Stimulated activated CD8-positive, alpha-beta memory T cell treated with anti-CD3 and anti-CD28 coated beads, Interleukin-4, amount 100 ng/mL, for 48 hours (primary cell): ENCODE measurements around the gene AGPS.
"Not testable (repeated sequence)": the region's sequence is repeated elsewhere in the genome, so short reads cannot be mapped to it uniquely, and the experiment has no call there.

ENCODE experiments used
- DNase-seq: peaks from one replicate; pipeline ENCODE4 v3.0.0-alpha.2; 2020

AGPS gene

DNA sequence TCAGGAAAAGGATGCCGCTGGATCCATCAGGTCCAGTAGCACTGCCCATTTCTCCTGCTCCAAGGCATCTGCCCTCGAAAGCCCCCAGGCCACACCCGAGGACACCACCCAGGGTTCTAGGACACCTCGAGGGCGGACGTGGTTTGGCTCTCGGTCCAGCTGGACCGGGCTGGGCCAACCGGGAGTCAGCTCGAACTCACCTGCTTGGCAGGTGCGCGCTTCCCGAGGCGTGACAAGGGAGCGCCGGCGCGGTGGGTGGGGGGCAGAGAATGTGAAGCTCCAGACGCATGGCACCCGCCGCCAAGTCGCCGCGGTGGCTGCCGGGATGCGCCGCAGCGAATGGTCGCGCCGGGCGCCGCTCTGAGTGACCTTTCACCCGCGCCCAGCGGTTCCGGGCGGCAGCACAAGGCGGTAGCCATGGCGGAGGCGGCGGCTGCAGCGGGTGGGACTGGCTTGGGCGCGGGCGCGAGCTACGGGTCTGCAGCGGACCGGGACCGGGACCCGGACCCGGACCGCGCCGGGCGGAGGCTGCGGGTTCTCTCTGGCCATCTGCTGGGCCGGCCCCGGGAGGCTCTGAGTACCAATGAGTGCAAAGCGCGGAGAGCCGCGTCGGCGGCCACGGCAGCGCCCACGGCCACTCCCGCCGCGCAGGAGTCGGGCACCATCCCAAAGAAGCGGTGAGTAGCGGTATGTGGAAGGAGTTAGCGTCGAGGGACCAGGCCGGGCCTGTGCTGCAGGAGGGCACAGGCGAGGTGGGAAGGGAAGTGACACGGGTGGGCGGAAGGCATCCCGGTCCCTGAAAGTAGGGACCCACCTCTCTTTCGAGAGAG is at the start of gene AGPS:
Gene AGPS, plus strand, starts transcription at position 401 of the 830 bp plus-strand sequence. Its CDS starts 17 bp downstream, at position 418.
- DNase-seq, result peak; percentile 83

GRCh38 chr2:177343773-177344172 is 48.8 kb upstream of the AGPS start:
- DNase-seq, result no peak

- no peak for DNase-seq
These were observed 48.3 kb upstream of the AGPS start for GRCh38 chr2:177344316-177344715.

DNA sequence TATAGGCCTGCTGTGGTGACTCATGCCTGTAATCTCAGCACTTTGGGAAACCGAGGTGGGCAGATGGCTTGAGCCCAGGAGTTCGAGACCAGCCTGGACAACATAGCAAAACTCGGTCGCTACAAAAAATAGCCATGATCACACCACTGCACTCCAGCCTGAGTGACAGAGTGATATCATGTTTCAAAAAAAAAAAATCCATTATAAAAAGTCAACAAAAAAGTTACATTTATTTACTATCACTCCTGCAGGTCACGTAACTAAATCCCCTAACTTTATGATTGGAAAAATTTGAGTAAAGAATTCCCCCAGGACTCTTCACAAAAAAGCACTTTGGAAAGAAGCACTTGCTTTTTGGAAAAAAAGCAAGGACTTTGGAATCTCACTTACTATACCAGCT is 46.4 kb upstream of the AGPS start:
- DNase-seq, result no peak

DNA sequence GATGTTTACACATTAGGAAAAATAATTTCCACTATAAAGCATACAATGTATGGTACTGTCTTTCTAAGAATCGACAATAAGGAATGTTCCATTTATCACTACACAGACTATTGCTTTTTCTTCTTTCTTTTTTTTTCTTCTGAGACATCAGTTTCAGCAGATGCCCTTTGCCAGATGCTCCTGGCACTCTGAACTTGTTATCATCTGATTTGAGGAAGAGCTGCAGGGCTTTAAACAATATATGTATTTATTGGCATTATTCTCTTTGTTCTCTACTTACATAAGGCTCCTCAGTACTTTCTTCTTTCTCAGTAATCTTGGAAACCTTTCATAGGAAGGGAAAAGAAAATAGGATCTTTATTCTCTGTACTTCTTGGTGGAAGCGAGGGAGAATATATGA is 45.0 kb upstream of the AGPS start:
- DNase-seq, result no peak

DNA sequence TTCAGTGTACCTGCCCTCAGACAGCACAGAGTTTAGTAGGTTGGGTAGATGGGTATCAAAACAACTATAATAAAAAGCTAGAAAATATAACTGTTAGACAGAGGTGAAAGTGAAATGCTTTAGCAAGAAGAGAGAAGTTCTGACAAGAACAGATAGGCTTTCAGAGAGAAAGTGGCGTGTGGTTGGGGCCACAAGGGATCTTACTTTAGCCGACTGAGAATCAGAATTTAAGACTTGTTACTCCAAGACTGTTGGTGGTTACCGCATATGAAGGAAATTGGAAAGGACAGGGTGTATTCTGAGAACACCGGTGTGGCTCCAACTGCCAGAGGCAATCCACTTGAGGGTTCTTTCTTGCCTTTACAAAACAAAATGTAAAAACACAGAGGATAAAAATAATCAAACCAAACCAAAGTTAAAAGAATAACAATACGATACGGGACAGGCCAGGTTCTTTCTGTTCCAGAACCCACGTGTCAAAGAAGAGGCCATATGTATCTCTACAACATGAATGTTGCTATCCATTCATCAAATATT is 44.4 kb upstream of the AGPS start:
- no peak for DNase-seq

GRCh38 chr2:177348733-177349693 is 43.6 kb upstream of the AGPS start:
- no peak for DNase-seq

DNA sequence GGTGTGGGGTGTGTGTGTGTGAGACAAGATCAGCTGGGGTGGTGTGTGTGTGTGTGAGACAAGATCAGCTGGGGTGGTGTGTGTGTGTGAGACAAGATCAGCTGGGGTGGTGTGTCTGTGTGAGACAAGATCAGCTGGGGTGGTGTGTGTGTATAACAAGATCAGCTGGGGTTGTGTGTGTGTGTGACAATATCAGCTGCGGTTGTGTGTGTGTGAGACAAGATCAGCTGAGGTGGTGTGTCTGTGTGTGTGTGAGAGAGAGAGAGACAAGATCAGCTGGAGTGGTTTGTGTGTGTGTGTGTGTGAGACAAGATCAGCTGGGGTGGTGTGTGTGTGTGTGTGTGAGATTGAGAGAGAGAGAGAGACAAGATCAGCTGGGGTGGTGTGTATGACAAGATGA is 41.9 kb upstream of the AGPS start:
- DNase-seq, result not testable (repeated sequence)

GRCh38 chr2:177351121-177351520 is 41.5 kb upstream of the AGPS start:
- DNase-seq, result not testable (repeated sequence)

DNA sequence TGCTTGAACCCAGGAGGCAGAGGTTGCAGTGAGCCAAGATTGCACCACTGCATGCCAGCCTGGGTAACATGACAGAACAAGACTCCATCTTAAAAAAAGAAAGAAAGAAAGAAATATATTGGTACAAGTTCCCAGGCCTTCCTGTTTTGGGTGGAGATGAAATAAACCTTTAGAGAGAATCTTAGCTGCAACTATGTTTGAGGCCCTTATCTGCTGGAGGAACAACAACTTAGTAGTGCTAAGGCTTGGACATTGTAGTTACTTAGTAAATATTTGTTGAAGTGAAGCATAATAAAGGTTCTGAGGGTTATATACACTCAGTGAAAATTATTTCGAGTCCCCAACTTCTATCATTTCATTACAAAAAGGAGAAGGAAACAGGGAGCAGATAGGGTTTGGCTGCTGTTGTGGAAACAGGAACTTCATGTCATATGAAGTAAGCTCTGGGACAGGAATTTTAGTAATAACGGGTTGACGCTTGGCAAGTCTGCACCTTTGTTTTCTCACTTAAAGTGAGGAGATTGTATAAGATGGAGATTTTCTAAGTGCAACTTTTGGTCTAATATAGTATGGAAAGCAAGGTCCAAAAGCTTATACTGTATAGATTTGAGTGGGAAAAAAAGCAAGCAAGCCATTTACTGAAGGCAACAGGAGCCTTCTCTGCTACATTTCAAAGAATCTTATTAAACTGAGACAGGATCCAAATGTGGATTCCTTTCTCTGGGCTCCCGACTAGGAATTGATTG is 40.0 kb upstream of the AGPS start:
- no peak for DNase-seq

DNA sequence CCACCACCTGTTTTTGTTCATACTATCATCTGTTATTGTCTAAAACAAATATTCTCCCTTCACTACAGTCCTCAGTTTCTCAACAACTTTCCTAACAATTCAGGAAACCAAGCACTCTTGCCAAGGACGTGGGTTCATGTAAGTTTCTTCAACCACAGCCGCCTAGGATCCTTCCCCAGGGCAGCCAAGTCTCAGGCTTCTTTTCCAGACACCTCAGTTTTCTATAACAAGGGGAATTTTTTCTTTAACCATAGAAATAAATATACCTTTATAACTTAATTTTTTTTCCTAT is 39.4 kb upstream of the AGPS start:
- DNase-seq, result no peak

- DNase-seq, result not testable (repeated sequence)
These were observed 38.0 kb upstream of the AGPS start for GRCh38 chr2:177354541-177354940.

GRCh38 chr2:177355874-177356273 is 36.7 kb upstream of the AGPS start:
- DNase-seq, result no peak

DNA sequence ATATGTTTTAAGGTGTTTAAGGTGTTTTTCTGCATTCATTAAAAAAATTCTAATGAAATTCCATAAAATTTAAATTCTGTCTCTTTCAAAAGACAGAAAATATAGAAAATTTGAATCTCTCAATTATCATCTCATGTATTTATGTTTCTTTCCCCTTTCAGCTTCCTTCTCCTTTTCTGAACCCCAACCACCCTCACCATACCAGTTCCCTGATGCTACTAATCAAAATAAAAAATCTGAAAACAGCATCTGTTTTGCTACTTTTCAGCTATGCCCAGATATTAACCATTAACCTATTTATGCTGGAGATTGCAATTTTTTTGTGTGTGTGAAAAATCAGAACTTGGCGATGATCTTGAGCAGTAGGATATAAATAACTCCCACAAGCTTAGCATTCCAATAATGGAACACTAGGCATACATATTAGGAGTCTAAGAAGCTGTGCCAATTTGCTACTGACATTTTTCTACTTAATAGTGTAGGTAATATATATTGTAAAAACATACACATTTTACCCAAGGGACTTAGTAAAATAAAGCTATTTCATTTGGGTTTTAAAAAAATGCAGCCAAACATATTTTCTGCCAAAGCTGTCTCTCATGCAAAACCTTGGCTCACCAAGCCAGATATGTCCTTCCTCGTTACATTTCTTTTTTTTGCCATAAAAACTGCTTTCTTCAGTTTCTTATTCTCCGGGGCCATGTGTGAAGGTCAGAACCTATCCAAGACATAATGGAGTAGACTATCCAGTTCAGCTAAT is 32.6 kb upstream of the AGPS start:
- no peak for DNase-seq

DNA sequence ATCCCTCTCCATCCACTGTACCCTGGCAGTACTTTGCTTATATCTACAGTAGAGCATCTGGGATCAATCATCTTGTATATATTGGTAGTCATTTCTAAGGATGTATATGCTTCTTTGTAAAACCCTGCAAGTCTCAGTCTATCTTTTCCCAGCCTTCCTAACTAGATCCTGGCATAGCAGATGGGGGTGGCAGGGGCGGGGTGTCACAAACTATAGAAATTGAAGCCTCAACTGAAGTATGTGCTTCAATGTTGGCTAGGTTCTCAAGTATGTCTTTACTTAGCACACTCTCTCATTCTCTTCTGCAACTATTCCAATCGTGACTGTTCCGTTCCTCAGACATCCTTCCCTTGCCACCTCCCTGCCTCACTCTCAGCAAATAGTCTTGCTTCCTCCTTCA is 30.1 kb upstream of the AGPS start:
- no peak for DNase-seq

- no peak for DNase-seq
These were observed 29.2 kb upstream of the AGPS start for GRCh38 chr2:177363332-177363731.

DNA sequence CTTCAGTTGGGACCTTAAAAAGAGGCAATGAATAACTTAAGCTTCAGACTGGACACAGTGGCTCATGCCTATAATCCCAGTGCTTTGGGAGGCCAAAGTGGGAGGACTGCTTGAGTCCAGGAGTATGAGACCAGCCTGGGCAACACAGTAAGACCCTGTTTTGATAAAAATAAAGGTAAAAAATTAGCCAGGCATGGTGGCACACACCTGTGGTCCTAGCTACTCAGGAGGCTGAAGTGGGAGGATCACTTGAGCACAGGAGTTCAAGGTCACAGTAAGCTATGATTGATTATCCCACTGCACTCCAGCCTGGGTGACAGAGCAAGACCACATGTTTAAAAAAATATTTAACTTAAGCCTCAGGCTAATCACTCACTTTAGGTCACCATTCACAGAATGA is 26.8 kb upstream of the AGPS start:
- DNase-seq, result not testable (repeated sequence)

DNA sequence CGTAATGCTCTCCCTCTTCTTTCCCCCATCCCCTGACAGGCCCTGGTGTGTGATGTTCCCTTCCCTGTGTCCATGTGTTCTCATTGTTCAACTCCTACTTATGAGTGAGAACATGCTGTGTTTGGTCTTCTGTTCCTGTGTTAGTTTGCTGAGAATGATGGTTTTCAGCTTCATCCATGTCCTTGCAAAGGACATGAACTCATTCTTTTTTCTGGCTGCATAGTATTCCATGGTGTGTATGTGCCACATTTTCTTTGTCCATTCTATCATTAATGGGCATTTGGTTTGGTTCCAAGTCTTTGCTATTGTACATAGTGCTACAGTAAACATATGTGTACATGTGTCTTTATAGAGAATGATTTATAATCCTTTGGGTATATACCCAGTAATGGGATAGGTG is 24.6 kb upstream of the AGPS start:
- DNase-seq, result not testable (repeated sequence)

GRCh38 chr2:177379354-177379753 is 13.2 kb upstream of the AGPS start:
- no peak for DNase-seq

DNA sequence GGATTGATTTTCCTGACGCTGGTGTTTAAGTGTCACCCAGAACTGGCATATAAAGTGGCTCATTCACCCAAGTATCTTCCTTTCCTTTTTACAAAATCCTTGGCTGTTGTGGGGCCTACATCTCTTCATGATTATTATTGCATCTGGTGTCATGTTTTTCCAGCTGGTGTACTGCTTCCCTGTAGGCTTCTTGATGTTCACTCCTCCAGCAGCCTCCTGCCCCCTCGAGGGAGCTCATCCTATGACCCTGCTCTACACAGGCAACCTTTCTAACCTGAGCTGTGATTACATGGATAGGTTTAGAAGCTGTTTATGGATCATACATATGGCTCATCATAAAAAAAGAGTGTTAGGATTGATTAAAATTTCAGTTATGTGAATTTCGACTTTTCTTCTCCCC is 12.4 kb upstream of the AGPS start:
- DNase-seq, result no peak

DNA sequence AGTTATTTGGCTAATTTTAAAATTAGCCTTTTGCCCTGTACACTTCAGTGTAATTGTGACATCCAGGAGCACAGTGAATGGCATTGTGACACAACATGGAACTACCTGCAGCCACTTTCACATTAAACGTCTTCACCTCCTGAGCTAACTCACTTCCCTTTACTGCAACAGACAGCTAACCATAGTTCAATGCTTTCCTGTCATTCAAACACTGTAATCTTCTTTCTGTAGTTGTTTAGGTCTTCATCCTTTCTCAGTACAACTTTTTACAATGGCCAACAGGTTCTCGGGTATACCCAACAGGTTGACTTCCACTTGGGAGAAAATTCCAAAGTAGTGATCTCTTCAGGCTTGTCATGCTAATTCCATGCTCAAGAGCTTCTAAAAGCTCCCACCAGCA is 8.6 kb upstream of the AGPS start:
- no peak for DNase-seq

DNA sequence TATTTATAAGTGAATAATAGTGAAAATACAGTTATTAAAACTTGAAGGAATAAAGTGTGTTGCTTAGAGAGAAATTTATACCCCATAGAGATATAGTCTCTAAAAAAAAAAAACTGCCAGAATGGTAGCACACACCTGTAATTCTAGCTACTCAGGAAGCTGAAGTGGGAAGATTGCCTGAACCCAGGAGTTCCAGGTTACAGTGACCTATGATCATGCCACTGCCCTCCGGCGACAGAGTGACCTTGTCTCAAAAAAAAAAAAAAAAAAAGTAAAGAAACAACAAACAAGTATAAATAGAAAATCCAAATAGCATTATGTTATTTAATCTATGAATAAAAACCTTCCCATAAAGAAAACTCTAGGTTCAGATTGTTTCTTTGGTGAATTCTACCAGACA is 7.4 kb upstream of the AGPS start:
- no peak for DNase-seq
